Muscle of leg (tissue), 11 donors: ENCODE measurements around the gene ALS2CL. TPM values are rescaled to one million over a fixed set of nuclear protein-coding genes. Genes with fewer than 3 reads are reported as not detected.

Experiments used
- DNase-seq: peaks from one replicate; pipeline ENCODE4 v3.0.0; 2013
- H3K27ac ChIP-seq: one replicate; pipeline ENCODE4 v1.5.1; 2013; ENCODE audit warnings: mild to moderate bottlenecking, low read length, control low read depth
- H3K27me3 ChIP-seq: one replicate; pipeline ENCODE4 v1.6.1; 2013; ENCODE audit warnings: low read length; ENCODE audit not compliant: control insufficient read depth, insufficient read depth
- H3K36me3 ChIP-seq: one replicate; pipeline ENCODE4 v1.6.1; 2013; ENCODE audit warnings: low read length; ENCODE audit not compliant: control insufficient read depth, insufficient read depth
- H3K4me1 ChIP-seq: one replicate; pipeline ENCODE4 v1.6.1; 2013; ENCODE audit warnings: low read length; ENCODE audit not compliant: control insufficient read depth, insufficient read depth
- H3K4me3 ChIP-seq: one replicate; pipeline ENCODE4 v1.5.1; 2013; ENCODE audit warnings: low read length, control low read depth
- H3K9me3 ChIP-seq: replicated peaks from 2 replicates; pipeline ENCODE4 v1.6.1; 2013; ENCODE audit warnings: low read depth, low read length; ENCODE audit not compliant: control insufficient read depth
- WGBS: methylation state at CpG from one replicate; pipeline ENCODE4 v1.1.5; 2013; ENCODE audit warnings: missing lambda C conversion rate; ENCODE audit not compliant: insufficient coverage; 5-methylcytosine and 5-hydroxymethylcytosine counted together
- polyA plus RNA-seq, 8 donors: library from polyadenylated mRNA; unstranded; fragments of 120-200 nt; gene quantifications; one replicate each; pipeline versions ENCODE4 v1.2.1 to v1.2.3, GENCODE V29; 2013; ENCODE audit warnings: inconsistent platforms in 1 of 8, low replicate concordance in 1 of 8; ENCODE audit not compliant: insufficient read length in 8 of 8, insufficient read depth in 1 of 8
- total RNA-seq: library from RNA; stranded (reverse); fragments of 120-200 nt; gene quantifications from one replicate; pipeline ENCODE4 v1.2.4, GENCODE V29; 2013

Gene ALS2CL
- total and polyA plus RNA-seq, 9 donors, result 1.9 to 7.3 (median 5.8) TPM

DNA sequence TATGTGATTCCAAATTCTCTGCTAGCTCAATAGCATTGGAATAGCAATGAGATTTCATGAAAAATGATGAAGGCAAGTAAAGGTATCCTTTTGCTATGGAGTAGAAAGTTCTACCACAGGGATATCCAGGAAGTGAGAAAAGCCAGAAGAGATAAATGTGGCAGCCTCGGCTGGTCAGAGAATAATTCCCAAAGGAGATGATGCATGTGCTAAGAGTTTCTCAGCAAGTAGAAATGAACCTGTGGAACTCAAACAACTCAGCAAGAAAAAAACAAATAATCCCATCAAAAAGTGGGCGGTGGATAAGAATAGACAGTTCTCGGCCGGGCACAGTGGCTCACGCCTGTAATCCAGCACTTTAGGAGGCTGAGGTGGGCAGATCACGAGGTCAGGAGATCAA is 38.2 kb downstream of the ALS2CL start:
- Histone ChIP-seq H3K36me3 (no peaks in the 10 kb centered on the region), H3K27me3 (peaks cover 16% of the 10 kb centered on the region), H3K4me3 (no peak overlapping the region), H3K9me3 (peaks cover 4% of the 10 kb centered on the region), H3K27ac (no peak overlapping the region), H3K4me1 (peaks cover 1% of the 10 kb centered on the region)
- DNase-seq, result no peak
- WGBS, result 79% methylated on average over 4 of the region's 6 CpGs

DNA sequence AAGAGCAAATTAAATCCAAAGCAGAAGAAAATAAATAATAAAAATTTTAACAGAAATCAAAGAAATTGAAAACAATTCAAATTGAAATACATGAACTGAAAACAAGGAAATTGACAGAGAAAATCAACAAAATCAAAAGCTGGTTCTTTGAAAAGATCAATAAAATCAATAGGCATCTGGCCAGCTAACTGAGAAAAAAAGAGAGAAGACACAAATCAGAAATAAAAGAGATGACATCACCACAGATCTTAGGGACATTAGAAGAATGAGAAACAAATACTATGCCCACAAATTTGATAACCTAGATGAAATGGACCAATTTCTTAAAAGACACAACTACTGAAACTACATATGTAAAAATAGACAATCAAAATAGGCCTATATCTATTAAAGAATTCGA is 42.4 kb downstream of the ALS2CL start:
- no CpG with 5 or more reads among the region's 1 CpG for WGBS
- Histone ChIP-seq H3K9me3 (peaks cover 4% of the 10 kb centered on the region), H3K27me3 (peaks cover 5% of the 10 kb centered on the region), H3K36me3 (no peaks in the 10 kb centered on the region), H3K4me1 (no peaks in the 10 kb centered on the region), H3K4me3 (no peak overlapping the region), H3K27ac (no peak overlapping the region)
- DNase-seq, result no peak

DNA sequence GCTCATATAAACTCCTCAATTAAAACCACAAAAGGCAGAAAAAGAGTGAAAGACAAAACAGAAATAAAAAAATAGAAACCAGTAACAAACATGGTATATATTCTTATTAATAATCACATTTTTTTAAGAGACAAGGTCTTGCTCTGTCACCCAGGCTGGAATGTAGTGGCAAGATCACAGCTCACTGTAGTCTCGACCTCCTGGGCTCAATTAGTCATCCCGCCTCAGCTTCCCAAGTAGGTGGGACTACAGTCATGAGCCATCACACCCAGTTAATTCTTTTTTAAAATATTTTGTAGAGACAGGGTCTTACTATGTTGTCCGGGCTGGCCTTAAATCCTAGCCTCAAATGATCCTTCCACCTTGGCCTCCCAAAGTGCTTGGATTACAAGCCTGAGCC is 44.0 kb downstream of the ALS2CL start:
- H3K9me3 ChIP-seq, result peaks cover 4% of the 10 kb centered on the region
- H3K36me3 ChIP-seq, result no peaks in the 10 kb centered on the region
- no peak overlapping the region for H3K4me3 ChIP-seq
- no peaks in the 10 kb centered on the region for H3K4me1 ChIP-seq
- no peak for DNase-seq
- no peak overlapping the region for H3K27ac ChIP-seq
- peaks cover 6% of the 10 kb centered on the region for H3K27me3 ChIP-seq
- 60% methylated on average over 1 of the region's 3 CpGs for WGBS

DNA sequence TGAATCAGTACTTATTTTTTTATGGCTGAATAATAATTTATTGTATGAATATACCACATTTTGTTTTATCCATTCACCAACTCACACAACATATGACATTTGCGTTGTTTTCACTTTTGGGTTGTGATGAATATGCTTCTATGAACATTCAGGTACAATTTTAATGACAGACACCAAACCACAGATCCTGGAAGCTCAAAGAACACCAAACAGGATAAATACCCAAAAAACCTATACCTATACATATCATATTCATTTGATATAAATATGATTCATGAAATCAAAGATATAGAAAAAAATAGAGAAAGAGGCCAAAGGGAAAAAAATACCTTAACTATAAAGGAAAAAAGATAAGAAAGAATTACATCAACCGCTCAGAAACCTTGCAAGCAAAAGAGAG is 45.4 kb downstream of the ALS2CL start:
- DNase-seq, result no peak
- Histone ChIP-seq H3K27me3 (peaks cover 6% of the 10 kb centered on the region), H3K9me3 (peaks cover 4% of the 10 kb centered on the region), H3K36me3 (no peaks in the 10 kb centered on the region), H3K4me3 (no peak overlapping the region), H3K27ac (no peak overlapping the region), H3K4me1 (no peaks in the 10 kb centered on the region)
- no CpG with 5 or more reads among the region's 2 CpGs for WGBS

DNA sequence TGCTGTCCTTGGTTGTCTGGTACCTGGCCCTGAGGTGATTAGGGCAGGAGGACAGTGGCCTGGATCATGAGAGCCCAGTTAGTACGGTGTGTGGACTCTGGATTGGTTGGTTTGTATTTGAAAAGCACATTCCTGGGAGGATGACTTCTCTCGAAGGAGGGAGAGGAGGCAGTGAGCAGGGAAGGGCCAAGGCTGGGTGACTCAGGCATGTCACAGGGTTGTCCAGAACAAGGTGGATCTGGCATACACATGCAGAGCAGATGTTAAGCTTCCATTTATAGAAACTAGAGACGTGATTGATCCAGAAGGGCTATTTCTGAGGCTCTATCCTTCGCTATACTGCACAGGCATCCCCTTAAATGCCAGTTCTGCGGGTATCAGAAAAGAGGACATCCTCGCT is 46.8 kb downstream of the ALS2CL start:
- WGBS, result 62% methylated on average over 4 of the region's 6 CpGs
- H3K4me3 ChIP-seq, result no peak overlapping the region
- no peak for DNase-seq

DNA sequence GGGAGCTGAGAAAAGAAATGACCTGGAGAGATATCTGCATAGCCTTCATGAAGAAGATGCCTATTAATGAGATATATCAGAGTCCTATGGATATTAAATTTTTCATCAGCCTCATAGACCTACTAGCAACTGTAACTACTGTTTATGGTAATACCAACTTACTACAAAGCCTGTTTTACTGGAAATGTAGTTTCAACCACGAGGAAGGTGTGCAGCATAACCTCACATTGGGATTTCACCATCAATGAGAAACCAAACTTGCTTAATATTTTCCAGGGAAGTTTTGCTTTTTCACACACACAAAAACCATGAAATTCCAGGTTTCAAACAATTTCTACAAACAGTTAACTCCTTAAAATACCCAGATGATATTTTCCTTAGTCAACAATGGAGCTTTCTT is 49.8 kb downstream of the ALS2CL start:
- no peak overlapping the region for H3K4me3 ChIP-seq
- H3K4me1 ChIP-seq, result no peaks in the 10 kb centered on the region
- WGBS, result no CpG with 5 or more reads among the region's 1 CpG
- no peak for DNase-seq
- H3K36me3 ChIP-seq, result no peaks in the 10 kb centered on the region
- H3K27me3 ChIP-seq, result peaks cover 10% of the 10 kb centered on the region
- no peak overlapping the region for H3K27ac ChIP-seq
- peaks cover 6% of the 10 kb centered on the region for H3K9me3 ChIP-seq

More for the DNA sequence above, 46.8 kb downstream of the ALS2CL start:
- Histone ChIP-seq H3K4me1 (no peaks in the 10 kb centered on the region), H3K27me3 (peaks cover 8% of the 10 kb centered on the region), H3K9me3 (no peaks in the 10 kb centered on the region), H3K27ac (no peak overlapping the region), H3K36me3 (no peaks in the 10 kb centered on the region)

DNA sequence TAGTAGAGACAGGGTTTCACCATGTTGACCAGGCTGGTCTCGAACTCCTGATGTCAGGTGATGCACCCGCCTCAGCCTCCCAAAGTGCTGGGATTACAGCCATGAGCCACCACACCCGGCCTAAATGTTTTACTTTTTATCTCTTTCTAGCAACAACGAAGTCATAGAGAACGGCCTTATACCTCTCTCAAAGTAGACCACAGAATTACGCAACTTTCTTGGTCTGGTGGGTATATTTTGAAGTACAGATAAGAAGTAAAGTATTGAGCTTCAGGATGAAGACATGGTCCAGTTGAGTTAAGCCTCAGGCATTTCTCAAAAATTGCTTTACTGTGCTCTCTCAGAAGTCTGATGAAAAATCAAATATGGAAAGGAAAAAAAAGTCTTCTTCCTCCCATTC is 50.5 kb downstream of the ALS2CL start:
- peaks cover 6% of the 10 kb centered on the region for H3K9me3 ChIP-seq
- no peak overlapping the region for H3K4me3 ChIP-seq
- no peaks in the 10 kb centered on the region for H3K36me3 ChIP-seq
- DNase-seq, result no peak
- no peak overlapping the region for H3K27ac ChIP-seq
- 93% methylated on average over 3 of the region's 6 CpGs for WGBS
- H3K4me1 ChIP-seq, result no peaks in the 10 kb centered on the region
- H3K27me3 ChIP-seq, result peaks cover 10% of the 10 kb centered on the region

DNA sequence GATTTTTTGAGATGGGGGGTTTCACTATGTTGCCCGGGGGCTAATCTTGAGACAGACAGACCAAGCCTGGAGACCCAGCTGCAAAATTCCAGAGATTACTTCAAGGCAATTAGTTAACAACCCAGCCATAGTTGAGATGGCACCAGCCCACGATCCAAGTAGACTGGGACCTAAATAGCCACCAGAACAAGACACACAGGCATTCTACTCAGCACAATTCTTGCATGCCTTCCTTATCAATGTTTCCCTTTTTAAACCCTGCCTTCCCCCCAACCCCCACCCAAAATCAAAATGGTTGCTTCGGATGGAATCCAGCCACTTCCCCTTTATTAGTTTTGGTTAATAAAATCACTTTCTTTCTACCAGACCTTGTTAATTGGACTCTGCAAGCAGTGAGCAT is 52.6 kb downstream of the ALS2CL start:
- WGBS, result 100% methylated on average over 1 of the region's 3 CpGs
- peaks cover 6% of the 10 kb centered on the region for H3K9me3 ChIP-seq

DNA sequence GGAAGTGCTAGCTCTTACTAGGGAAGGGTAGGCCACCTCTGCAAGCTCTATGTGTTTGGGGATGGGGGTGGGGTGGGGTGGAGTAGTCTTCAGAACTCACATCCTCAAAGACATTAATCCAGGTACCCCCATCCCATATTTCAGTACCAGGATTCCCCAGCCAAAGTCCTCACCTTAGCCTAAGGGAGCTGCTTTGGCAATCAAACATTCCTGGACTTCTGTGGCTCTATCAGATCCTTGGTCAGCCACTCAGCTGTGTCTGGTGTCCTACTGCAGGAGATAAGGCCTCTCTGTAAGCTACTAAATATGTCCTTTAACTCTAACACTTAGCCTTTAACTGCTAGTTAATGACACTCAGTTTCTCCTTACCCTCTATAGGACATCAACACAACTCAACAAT is 54.3 kb downstream of the ALS2CL start:
- H3K27ac ChIP-seq, result no peak overlapping the region
- DNase-seq, result no peak
- H3K4me1 ChIP-seq, result no peaks in the 10 kb centered on the region
- peaks cover 6% of the 10 kb centered on the region for H3K9me3 ChIP-seq
- H3K4me3 ChIP-seq, result no peak overlapping the region
- H3K36me3 ChIP-seq, result no peaks in the 10 kb centered on the region
- H3K27me3 ChIP-seq, result peaks cover 4% of the 10 kb centered on the region

More for the DNA sequence above, 52.6 kb downstream of the ALS2CL start:
- peaks cover 7% of the 10 kb centered on the region for H3K27me3 ChIP-seq
- no peak overlapping the region for H3K4me3 ChIP-seq
- DNase-seq, result no peak
- no peaks in the 10 kb centered on the region for H3K36me3 ChIP-seq
- H3K4me1 ChIP-seq, result no peaks in the 10 kb centered on the region
- H3K27ac ChIP-seq, result no peak overlapping the region

DNA sequence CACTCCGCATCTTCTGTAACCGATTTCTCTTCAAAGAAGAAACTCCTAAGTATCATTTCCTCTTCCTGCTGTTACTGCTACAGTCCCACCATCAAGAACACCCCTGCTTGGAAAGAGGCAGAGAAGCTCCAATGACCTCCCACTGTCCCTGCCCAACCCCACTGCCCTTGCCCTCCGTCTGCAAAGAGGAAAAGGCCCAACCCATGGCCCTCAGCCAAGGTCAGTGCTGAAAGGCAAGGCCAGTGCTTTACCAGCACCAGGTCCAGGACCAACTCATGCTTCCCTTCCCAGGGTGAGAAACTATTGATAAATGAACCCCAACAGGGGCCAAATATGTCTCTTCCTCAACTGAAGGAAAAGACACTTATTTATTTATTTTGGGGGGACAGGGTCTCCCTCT is 58.6 kb downstream of the ALS2CL start:
- Histone ChIP-seq H3K27ac (no peak overlapping the region), H3K4me3 (no peak overlapping the region), H3K27me3 (no peaks in the 10 kb centered on the region), H3K9me3 (no peaks in the 10 kb centered on the region), H3K36me3 (no peaks in the 10 kb centered on the region), H3K4me1 (peaks cover 8% of the 10 kb centered on the region)
- no peak for DNase-seq
- WGBS, result 68% methylated on average over 3 of the region's 3 CpGs

DNA sequence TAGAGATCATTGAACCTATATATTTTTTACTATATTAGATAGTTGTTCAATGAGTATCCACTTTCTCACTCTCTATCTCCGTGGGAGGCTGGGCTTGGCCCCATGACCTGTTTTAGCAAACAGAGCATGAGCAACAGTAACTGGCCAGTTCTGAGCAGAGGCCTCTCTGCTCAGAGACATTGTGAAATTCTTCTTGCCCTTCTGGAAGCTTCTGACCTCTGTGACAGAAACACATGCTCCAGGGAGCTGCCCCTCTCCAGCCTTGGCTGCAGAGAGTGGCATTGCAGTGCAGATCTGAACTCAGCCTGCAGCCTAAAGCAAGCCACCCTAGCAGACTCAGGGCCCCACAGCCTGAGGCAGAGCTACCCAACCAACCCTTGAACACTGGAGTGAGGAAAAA is 60.7 kb downstream of the ALS2CL start:
- Histone ChIP-seq H3K36me3 (no peaks in the 10 kb centered on the region), H3K4me3 (no peak overlapping the region), H3K27me3 (no peaks in the 10 kb centered on the region), H3K4me1 (peaks cover 27% of the 10 kb centered on the region), H3K27ac (no peak overlapping the region), H3K9me3 (no peaks in the 10 kb centered on the region)
- DNase-seq, result no peak
- WGBS, result 17% methylated on average over 1 of the region's 1 CpG
